HG02884 (cell line): ENCODE measurements around the gene GALR2.

Experiments used
- ATAC-seq: cut with Tn5 transposase; IDR thresholded peaks from one replicate; pipeline ENCODE4 v1.9.1; 2021; ENCODE audit warnings: mild to moderate bottlenecking, moderate library complexity; ENCODE audit not compliant: unreplicated experiment

Gene GALR2

GRCh38 chr17:76124582-76125390 is 50.2 kb downstream of the GALR2 start:
- ATAC-seq, result no peak

- ATAC-seq, result no peak
Measured at GRCh38 chr17:76125391-76125675, 50.8 kb downstream of the GALR2 start.

- no peak for ATAC-seq
Measured at GRCh38 chr17:76125922-76126321, 51.3 kb downstream of the GALR2 start.
